ENCODE data around the gene MACROD2.

Gene MACROD2

GRCh38 chr20:15609921-15610320 is 1614.6 kb downstream of the MACROD2 start:
- Histone ChIP-seq H3K27ac (ENCODE audit: extremely low read depth, low read depth, low read length) (no peak overlapping the region), H3K36me3 (ENCODE audit: control insufficient read depth in 2 of 2, insufficient read depth in 1 of 2, low read length in 2 of 2) (no peaks in the 10 kb centered on the region), H3K9me3 (ENCODE audit: control insufficient read depth, insufficient read depth, low read depth, low read length) (no peaks in the 10 kb centered on the region), H3K4me3 (ENCODE audit: low read depth, low read length) (no peak overlapping the region), H3K4me1 (ENCODE audit: control insufficient read depth, insufficient read depth, low read length) (no peaks in the 10 kb centered on the region)
- TF ChIP-seq ZNF239 (tag by site-specific recombination; IDR thresholded peaks at IDR 0.05) (no peak), ZNF140 (tag by site-specific recombination; IDR thresholded peaks at IDR 0.05) (no peak), ATF2 (tag by site-specific recombination; IDR thresholded peaks at IDR 0.05; ENCODE audit: low read depth) (no peak)
- TF ChIP-seq, protein P1, sequence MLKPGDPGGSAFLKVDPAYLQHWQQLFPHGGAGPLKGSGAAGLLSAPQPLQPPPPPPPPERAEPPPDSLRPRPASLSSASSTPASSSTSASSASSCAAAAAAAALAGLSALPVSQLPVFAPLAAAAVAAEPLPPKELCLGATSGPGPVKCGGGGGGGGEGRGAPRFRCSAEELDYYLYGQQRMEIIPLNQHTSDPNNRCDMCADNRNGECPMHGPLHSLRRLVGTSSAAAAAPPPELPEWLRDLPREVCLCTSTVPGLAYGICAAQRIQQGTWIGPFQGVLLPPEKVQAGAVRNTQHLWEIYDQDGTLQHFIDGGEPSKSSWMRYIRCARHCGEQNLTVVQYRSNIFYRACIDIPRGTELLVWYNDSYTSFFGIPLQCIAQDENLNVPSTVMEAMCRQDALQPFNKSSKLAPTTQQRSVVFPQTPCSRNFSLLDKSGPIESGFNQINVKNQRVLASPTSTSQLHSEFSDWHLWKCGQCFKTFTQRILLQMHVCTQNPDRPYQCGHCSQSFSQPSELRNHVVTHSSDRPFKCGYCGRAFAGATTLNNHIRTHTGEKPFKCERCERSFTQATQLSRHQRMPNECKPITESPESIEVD (tag by site-specific recombination; IDR thresholded peaks at IDR 0.05): no peak
- POLR2A ChIA-PET: no interaction called here
- CTCF ChIA-PET: no interaction called here

DNA sequence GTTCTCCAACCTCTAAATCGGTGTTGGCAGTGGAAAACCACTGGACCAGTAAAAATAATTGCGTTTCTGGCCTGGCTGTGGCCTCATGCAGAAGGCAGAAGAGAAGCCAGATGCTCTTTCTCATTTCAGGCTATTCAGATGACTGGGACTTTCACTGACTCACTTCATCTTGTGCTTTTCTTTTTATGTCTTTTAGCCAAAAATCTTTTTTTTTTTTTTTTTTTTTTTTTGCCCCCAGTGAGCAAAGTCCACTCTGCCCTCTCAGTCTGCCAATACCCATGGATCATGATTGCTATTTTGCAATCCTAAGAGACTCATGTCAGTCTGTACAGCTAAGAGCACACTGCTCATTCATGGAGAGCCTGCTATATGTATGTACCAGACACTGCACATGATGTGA is 1615.5 kb downstream of the MACROD2 start:
- POLR2A ChIA-PET: no interaction called here
- H3K4me1 ChIP-seq (ENCODE audit: control insufficient read depth, insufficient read depth, low read length): no peaks in the 10 kb centered on the region
- CTCF ChIA-PET: no interaction called here
- no peak overlapping the region for H3K27ac ChIP-seq (ENCODE audit: extremely low read depth, low read depth, low read length)
- no peaks in the 10 kb centered on the region for H3K36me3 ChIP-seq (ENCODE audit: control insufficient read depth in 2 of 2, insufficient read depth in 1 of 2, low read length in 2 of 2)
- H3K9me3 ChIP-seq (ENCODE audit: control insufficient read depth, insufficient read depth, low read depth, low read length): no peaks in the 10 kb centered on the region
- no peak overlapping the region for H3K4me3 ChIP-seq (ENCODE audit: low read depth, low read length)
- no peak for TF ChIP-seq ZBTB26 (tag by site-specific recombination; optimal IDR thresholded peaks at IDR 0.05)
- no peak for TF ChIP-seq ZNF792 (tag by site-specific recombination; IDR thresholded peaks at IDR 0.05)
- TF ChIP-seq ZNF433 (tag by site-specific recombination; IDR thresholded peaks at IDR 0.05; ENCODE audit: low read depth): no peak
- no peak for TF ChIP-seq PRDM4 (tag by site-specific recombination; IDR thresholded peaks at IDR 0.05)
- no peak for TF ChIP-seq ZNF23 (tag by site-specific recombination; IDR thresholded peaks at IDR 0.05; ENCODE audit: borderline replicate concordance)
- no peak for TF ChIP-seq SP2 (tag by site-specific recombination; IDR thresholded peaks at IDR 0.05)
- no peak for TF ChIP-seq ZNF501 (tag by site-specific recombination; IDR thresholded peaks at IDR 0.05)
- no peak for TF ChIP-seq ZNF530 (tag by site-specific recombination; IDR thresholded peaks at IDR 0.05; ENCODE audit: low read depth)
- TF ChIP-seq ZNF121 (tag by site-specific recombination; IDR thresholded peaks at IDR 0.05): no peak
- TF ChIP-seq AEBP2 (tag by site-specific recombination; IDR thresholded peaks at IDR 0.05; ENCODE audit: borderline replicate concordance): no peak
